K562 (cell line): ENCODE data around the gene NFIC. TPM values are rescaled to one million over a fixed set of nuclear protein-coding genes. Genes with fewer than 3 reads are reported as not detected.

Experiments
- ADNP ChIP-seq: fragments of 200-800 bp; sonication (Bioruptor generic); IDR thresholded peaks from 2 replicates; pipeline ENCODE4 v1.6.1; 2016; ENCODE audit warnings: missing genetic modification characterization, missing compliant biosample characterization
- ATF6 ChIP-seq: sonication (generic); formaldehyde crosslinking; IDR thresholded peaks from 2 replicates; pipeline ENCODE4 v1.4.0; 2020; ENCODE audit warnings: mild to moderate bottlenecking, missing genetic modification reagents
- CBFA2T3 ChIP-seq: fragments of 450-650 bp; IDR thresholded peaks from 2 replicates; pipeline ENCODE4 v1.6.1; 2017
- CHCHD3 ChIP-seq: fragments of 250-450 bp; sonication (Bioruptor Pico); IDR thresholded peaks from 2 replicates; pipeline ENCODE4 v2.1.2; 2022; ENCODE audit warnings: mild to moderate bottlenecking
- CREB1 ChIP-seq, 2 experiments: sonication (generic) in 1 of 2; formaldehyde crosslinking in 1 of 2; IDR thresholded peaks; 2 replicates each; pipeline versions ENCODE4 v1.6.1 to v1.8.0; 2012 to 2022; ENCODE audit warnings: inconsistent platforms in 1 of 2, mild to moderate bottlenecking in 1 of 2, missing genetic modification reagents in 1 of 2, moderate library complexity in 1 of 2
- E4F1 ChIP-seq: fragments of 250-450 bp; sonication (Bioruptor Pico); IDR thresholded peaks from 2 replicates; pipeline ENCODE4 v1.5.0; 2021; ENCODE audit warnings: mild to moderate bottlenecking, borderline replicate concordance
- ESRRB ChIP-seq: fragments of 250-450 bp; sonication (Bioruptor Pico); IDR thresholded peaks from 2 replicates; pipeline ENCODE4 v1.5.0; 2020; ENCODE audit warnings: mild to moderate bottlenecking, moderate library complexity, borderline replicate concordance
- FUS ChIP-seq: fragments of 200-400 bp; formaldehyde crosslinking; optimal IDR thresholded peaks from 2 replicates; pipeline ENCODE3; 2017; ENCODE audit warnings: low read depth, low read length
- MBD2 ChIP-seq: sonication (generic); IDR thresholded peaks from 2 replicates; pipeline ENCODE4 v1.6.1; 2016; ENCODE audit warnings: low read depth, borderline replicate concordance
- NEUROD1 ChIP-seq: fragments of 150-350 bp; IDR thresholded peaks from 2 replicates; pipeline ENCODE4 v1.6.1; 2014; ENCODE audit warnings: borderline replicate concordance, low read length, low read depth; ENCODE audit not compliant: partially characterized antibody
- NR2F6 ChIP-seq: fragments of 450-650 bp; formaldehyde crosslinking; IDR thresholded peaks from 2 replicates; pipeline ENCODE4 v1.4.0; 2020; ENCODE audit warnings: mild to moderate bottlenecking
- PHF20 ChIP-seq: fragments of 450-650 bp; IDR thresholded peaks from 2 replicates; pipeline ENCODE4 v1.6.1; 2018; ENCODE audit not compliant: partially characterized antibody
- PTRF ChIP-seq: fragments of 450-650 bp; IDR thresholded peaks from 2 replicates; pipeline ENCODE4 v1.6.1; 2016; ENCODE audit warnings: mild to moderate bottlenecking, missing genetic modification characterization, missing compliant biosample characterization
- SAP30 ChIP-seq: fragments of 200-600 bp; sonication (generic); IDR thresholded peaks from 2 replicates; pipeline ENCODE4 v1.6.1; 2012; ENCODE audit warnings: borderline replicate concordance, low read depth, mild to moderate bottlenecking, moderate library complexity, low read length, control low read depth, inconsistent platforms; ENCODE audit not compliant: insufficient read depth, poor library complexity, severe bottlenecking
- STAG1 ChIP-seq: sonication (generic); formaldehyde crosslinking; IDR thresholded peaks from 2 replicates; pipeline ENCODE4 v1.5.0; 2020; ENCODE audit warnings: missing genetic modification reagents, borderline replicate concordance
- STAT5B ChIP-seq: fragments of 250-450 bp; sonication (Bioruptor Pico); IDR thresholded peaks from 2 replicates; pipeline ENCODE4 v1.8.0; 2021; ENCODE audit warnings: mild to moderate bottlenecking, inconsistent platforms
- TAL1 ChIP-seq: fragments of 450-650 bp; IDR thresholded peaks from 2 replicates; pipeline ENCODE4 v1.6.1; 2016; ENCODE audit warnings: mild to moderate bottlenecking
- USF1 ChIP-seq: sonication (generic); formaldehyde crosslinking; IDR thresholded peaks from 2 replicates; pipeline ENCODE4 v1.9.0; 2022; ENCODE audit warnings: mild to moderate bottlenecking, missing genetic modification reagents
- ZKSCAN3 ChIP-seq: fragments of 250-450 bp; sonication (Bioruptor Pico); IDR thresholded peaks from 2 replicates; pipeline ENCODE4 v1.4.0; 2020
- ZNF134 ChIP-seq: fragments of 250-450 bp; sonication (Bioruptor Pico); conservative IDR thresholded peaks from 2 replicates; pipeline ENCODE4 v1.4.0; 2020
- ZNF184 ChIP-seq: sonication (generic); formaldehyde crosslinking; IDR thresholded peaks from 2 replicates; pipeline ENCODE4 v1.5.0; 2020; ENCODE audit warnings: missing genetic modification reagents
- ZNF217 ChIP-seq: sonication (generic); formaldehyde crosslinking; IDR thresholded peaks from 2 replicates; pipeline ENCODE4 v1.8.0; 2022; ENCODE audit warnings: mild to moderate bottlenecking, missing genetic modification reagents
- ZNF253 ChIP-seq: fragments of 250-450 bp; sonication (Bioruptor Pico); conservative IDR thresholded peaks from 2 replicates; pipeline ENCODE4 v1.6.1; 2021; ENCODE audit warnings: mild to moderate bottlenecking
- ZNF696 ChIP-seq: fragments of 250-450 bp; sonication (Bioruptor Pico); conservative IDR thresholded peaks from 2 replicates; pipeline ENCODE4 v1.4.0; 2020; ENCODE audit warnings: mild to moderate bottlenecking, moderate library complexity
- ZNF780A ChIP-seq: fragments of 250-450 bp; sonication (Bioruptor Pico); IDR thresholded peaks from 2 replicates; pipeline ENCODE4 v1.5.0; 2021; ENCODE audit warnings: mild to moderate bottlenecking
- polyA plus RNA-seq, 8 experiments: library from polyadenylated mRNA; depleted of rRNA in 4 of 8; stranded (reverse) in 5 of 8; unstranded in 3 of 8; fragments of >200 nt; fragmentation: Nextera tagmentation in 2 of 8; fragmentation: Illumina TruSeq in 1 of 8; extraction: Ambion mirVana in 2 of 8; extraction: Trizol in 1 of 8; gene quantifications; 2 replicates each; pipeline versions ENCODE4 v1.2.1 to v1.2.3, GENCODE V29; 2011 to 2014; ENCODE audit warnings: inconsistent platforms in 1 of 8, missing spikeins in 1 of 8
- total RNA-seq, 7 experiments: library from RNA; depleted of rRNA in 6 of 7; stranded (reverse); fragments of >200 nt in 6 of 7; fragmentation: Illumina TruSeq in 2 of 7; extraction: Trizol in 2 of 7; gene quantifications; 2 replicates each; pipeline versions ENCODE4 v1.2.1 to v1.2.3, GENCODE V29; 2011 to 2021; ENCODE audit warnings: low replicate concordance in 1 of 7

Gene NFIC
- total and polyA plus RNA-seq, 9 of the 15 experiments (the other 6 are each of a cell fraction or from before 2014, with no cell fraction given): 0.71 to 62.1 (median 6.9) TPM

- TF ChIP-seq SAP30 (no peak), ESRRB (no peak), MBD2 (0 out of 2 replicates have a peak, but pooled peaks have one; percentile 36), STAT5B (CRISPR knock-in tag) (no peak), USF1 (CRISPR knock-in tag) (no peak), ZNF134 (CRISPR knock-in tag) (no peak), ZNF253 (no peak), NEUROD1 (peak; percentile 29), ATF6 (CRISPR knock-in tag) (no peak), PHF20 (no peak), CREB1 (IDR thresholded peaks at IDR 0.05) (0 out of 2 replicates have a peak, but pooled peaks have one; percentile 16), CREB1 (CRISPR knock-in tag; IDR thresholded peaks at IDR 0.05) (no peak), ZKSCAN3 (CRISPR knock-in tag) (no peak), TAL1 (0 out of 2 replicates have a peak, but pooled peaks have one; percentile 9), NR2F6 (CRISPR knock-in tag) (no peak), E4F1 (CRISPR knock-in tag) (no peak), ZNF184 (no peak), PTRF (no peak), STAG1 (CRISPR knock-in tag) (no peak), ZNF217 (CRISPR knock-in tag) (no peak), ZNF696 (CRISPR knock-in tag) (no peak), CHCHD3 (no peak), ADNP (tag) (peak; percentile 83; the same call in 1 of the 2 replicates), FUS (no peak), CBFA2T3 (no peak; the same call in 1 of the 2 replicates), ZNF780A (CRISPR knock-in tag) (no peak)
These were observed at the start of gene NFIC (continued) for GRCh38 chr19:3365836-3366752.
